Measurements from ENCODE around the gene STX3. TPM values are rescaled to one million over a fixed set of nuclear protein-coding genes. Genes with fewer than 3 reads are reported as not detected.

STX3 gene
- total and polyA plus RNA-seq, 2 donors (not counting 1 experiment from before 2014, with no cell fraction given), result 7.6 to 16.6 TPM

DNA sequence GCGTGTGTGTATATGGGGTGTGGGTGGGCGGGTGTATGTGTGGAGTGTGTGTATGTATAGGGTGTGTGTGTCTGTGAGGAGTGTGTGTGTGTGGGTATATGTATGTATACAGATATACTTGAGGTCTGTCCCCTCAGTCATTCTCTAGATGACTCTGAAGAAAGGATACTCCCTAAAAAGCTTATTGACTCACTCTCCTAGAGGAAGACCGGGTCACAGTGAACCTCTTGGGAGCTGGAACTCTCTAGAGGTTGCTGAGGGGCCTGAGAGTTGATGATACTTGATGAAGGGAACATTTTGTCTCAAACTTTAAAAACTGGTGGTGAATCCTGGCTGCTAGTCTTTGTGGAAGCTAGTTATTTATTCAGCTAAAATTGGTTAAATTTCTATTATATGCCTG, 15.1 kb downstream of the STX3 start:
- Mint-ChIP-seq H3K27ac (no peak overlapping the region), H3K9me3 (ENCODE audit: insufficient read depth) (no peaks in the 10 kb centered on the region), H3K4me3 (no peak overlapping the region), H3K4me1 (peaks cover 28% of the 10 kb centered on the region), H3K27me3 (no peaks in the 10 kb centered on the region)
- ChIA-PET CTCF (interaction anchor here (0.6 to 5.7 kb wide), 3 partner anchors 16 to 249 kb away, joined by 4 to 53 read pairs (median 27); partner anchors contain the start of gene STX3), POLR2A (no interaction called here)
- Histone ChIP-seq H3K9ac (ENCODE audit: low read length) (no peak overlapping the region), H3K36me3 (replicated peaks in 1 of 2; ENCODE audit: control extremely low read depth in 1 of 2, control insufficient read depth in 1 of 2, extremely low read depth in 1 of 2, insufficient read depth in 2 of 2, low read length in 1 of 2) (peaks cover 2 to 3% of the 10 kb centered on the region in 2 experiments), H2AFZ (ENCODE audit: insufficient read depth, low read depth, low read length, poor library complexity, severe bottlenecking) (no peak overlapping the region), H3K9me3 (ENCODE audit: control extremely low read depth in 1 of 3, control insufficient read depth in 2 of 3, insufficient read depth in 1 of 3, low read length in 2 of 3) (no peaks in the 10 kb centered on the region), H3K4me3 (ENCODE audit: control extremely low read depth in 1 of 5, extremely low read depth in 1 of 5, insufficient read depth in 1 of 5, low read depth in 2 of 5, low read length in 4 of 5) (no peak overlapping the region), H4K20me1 (ENCODE audit: control insufficient read depth, insufficient read depth, low read length, poor library complexity, severe bottlenecking) (no peaks in the 10 kb centered on the region), H3K27me3 (replicated peaks in 1 of 4; ENCODE audit: control extremely low read depth in 1 of 4, control insufficient read depth in 3 of 4, insufficient read depth in 4 of 4, low read length in 3 of 4) (no peaks in the 10 kb centered on the region), H3K79me2 (ENCODE audit: control insufficient read depth, insufficient read depth, low read length) (peaks cover 15% of the 10 kb centered on the region), H3K4me1 (ENCODE audit: control insufficient read depth in 2 of 2, insufficient read depth in 2 of 2, low read length in 2 of 2) (peaks cover 27 to 39% of the 10 kb centered on the region in 2 donors), H3K27ac (ENCODE audit: low read length in 2 of 2) (no peak overlapping the region), H3K4me2 (replicated peaks; ENCODE audit: low read depth, low read length, poor library complexity, severe bottlenecking) (no peak overlapping the region)
- 100% methylated on average over 2 of the region's 3 CpGs for WGBS (ENCODE audit: insufficient coverage)
- ATAC-seq (ENCODE audit: low read depth) (no peak), DNase-seq (no peak)
- intact Hi-C loops (cut with micrococcal nuclease), result loop anchor here (5.0 kb wide), 1 partner anchor 42 kb away; the partner anchor contains the start of gene MRPL16
- TF ChIP-seq, protein P1, sequence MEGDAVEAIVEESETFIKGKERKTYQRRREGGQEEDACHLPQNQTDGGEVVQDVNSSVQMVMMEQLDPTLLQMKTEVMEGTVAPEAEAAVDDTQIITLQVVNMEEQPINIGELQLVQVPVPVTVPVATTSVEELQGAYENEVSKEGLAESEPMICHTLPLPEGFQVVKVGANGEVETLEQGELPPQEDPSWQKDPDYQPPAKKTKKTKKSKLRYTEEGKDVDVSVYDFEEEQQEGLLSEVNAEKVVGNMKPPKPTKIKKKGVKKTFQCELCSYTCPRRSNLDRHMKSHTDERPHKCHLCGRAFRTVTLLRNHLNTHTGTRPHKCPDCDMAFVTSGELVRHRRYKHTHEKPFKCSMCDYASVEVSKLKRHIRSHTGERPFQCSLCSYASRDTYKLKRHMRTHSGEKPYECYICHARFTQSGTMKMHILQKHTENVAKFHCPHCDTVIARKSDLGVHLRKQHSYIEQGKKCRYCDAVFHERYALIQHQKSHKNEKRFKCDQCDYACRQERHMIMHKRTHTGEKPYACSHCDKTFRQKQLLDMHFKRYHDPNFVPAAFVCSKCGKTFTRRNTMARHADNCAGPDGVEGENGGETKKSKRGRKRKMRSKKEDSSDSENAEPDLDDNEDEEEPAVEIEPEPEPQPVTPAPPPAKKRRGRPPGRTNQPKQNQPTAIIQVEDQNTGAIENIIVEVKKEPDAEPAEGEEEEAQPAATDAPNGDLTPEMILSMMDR (IDR thresholded peaks at IDR 0.05), result no peak
- no peak for TF ChIP-seq EZH2 (IDR thresholded peaks at IDR 0.05; ENCODE audit: borderline replicate concordance, insufficient read depth, low read depth, low read length, poor library complexity, severe bottlenecking)

- POLR2A ChIA-PET, result interaction anchor here (0.7 kb wide), 1 partner anchor 211 kb away, joined by 3 read pairs; no protein-coding TSS in a partner anchor
- no peaks in the 10 kb centered on the region for H3K9me3 Mint-ChIP-seq (ENCODE audit: insufficient read depth)
- H3K79me2 ChIP-seq (ENCODE audit: control insufficient read depth, insufficient read depth, low read length), result peaks cover 15% of the 10 kb centered on the region
- DNase-seq, result no peak
- no peaks in the 10 kb centered on the region for H3K27me3 Mint-ChIP-seq
- peaks cover 28% of the 10 kb centered on the region for H3K4me1 Mint-ChIP-seq
- no peak overlapping the region for H3K27ac ChIP-seq (ENCODE audit: low read length in 2 of 2)
- peaks cover 2 to 3% of the 10 kb centered on the region in 2 experiments for H3K36me3 ChIP-seq (replicated peaks in 1 of 2; ENCODE audit: control extremely low read depth in 1 of 2, control insufficient read depth in 1 of 2, extremely low read depth in 1 of 2, insufficient read depth in 2 of 2, low read length in 1 of 2)
- no peak overlapping the region for H3K27ac Mint-ChIP-seq
- no peak overlapping the region for H3K9ac ChIP-seq (ENCODE audit: low read length)
- no peaks in the 10 kb centered on the region for H3K27me3 ChIP-seq (replicated peaks in 1 of 4; ENCODE audit: control extremely low read depth in 1 of 4, control insufficient read depth in 3 of 4, insufficient read depth in 4 of 4, low read length in 3 of 4)
- ATAC-seq (ENCODE audit: low read depth), result no peak
- no peak overlapping the region for H3K4me2 ChIP-seq (replicated peaks; ENCODE audit: low read depth, low read length, poor library complexity, severe bottlenecking)
- no peak overlapping the region for H2AFZ ChIP-seq (ENCODE audit: insufficient read depth, low read depth, low read length, poor library complexity, severe bottlenecking)
- H3K9me3 ChIP-seq (ENCODE audit: control extremely low read depth in 1 of 3, control insufficient read depth in 2 of 3, insufficient read depth in 1 of 3, low read length in 2 of 3), result no peaks in the 10 kb centered on the region
- intact Hi-C loops (cut with micrococcal nuclease), result loop anchor here (5.0 kb wide), 1 partner anchor 41 kb away; the partner anchor contains the start of gene MRPL16
- no peaks in the 10 kb centered on the region for H4K20me1 ChIP-seq (ENCODE audit: control insufficient read depth, insufficient read depth, low read length, poor library complexity, severe bottlenecking)
- 87% methylated on average over 3 of the region's 8 CpGs for WGBS (ENCODE audit: insufficient coverage)
- no peak overlapping the region for H3K4me3 Mint-ChIP-seq
- peaks cover 27 to 38% of the 10 kb centered on the region in 2 donors for H3K4me1 ChIP-seq (ENCODE audit: control insufficient read depth in 2 of 2, insufficient read depth in 2 of 2, low read length in 2 of 2)
- no peak for TF ChIP-seq EZH2 (IDR thresholded peaks at IDR 0.05; ENCODE audit: borderline replicate concordance, insufficient read depth, low read depth, low read length, poor library complexity, severe bottlenecking)
- TF ChIP-seq, protein P1 (IDR thresholded peaks at IDR 0.05), result no peak
- no peak overlapping the region for H3K4me3 ChIP-seq (ENCODE audit: control extremely low read depth in 1 of 5, extremely low read depth in 1 of 5, insufficient read depth in 1 of 5, low read depth in 2 of 5, low read length in 4 of 5)
- CTCF ChIA-PET, result interaction anchor here (0.6 to 5.7 kb wide), 3 partner anchors 17 to 250 kb away, joined by 4 to 53 read pairs (median 27); partner anchors contain the start of gene STX3
Observed at GRCh38 chr11:59770869-59771268, 15.7 kb downstream of the STX3 start.

Measured in B cell (primary cell).